Heart left ventricle (tissue), 16 donors: ENCODE data around the gene STEAP1B. TPM values are rescaled to one million over a fixed set of nuclear protein-coding genes. Genes with fewer than 3 reads are reported as not detected.

Experiments used
- ATAC-seq, 4 donors: fragments of 200-7000 bp; cut with Tn5 transposase; one replicate each; pipeline ENCODE4 v1.9.1; 2020 to 2022; ENCODE audit warnings: moderate library complexity in 4 of 4, mild to moderate bottlenecking in 3 of 4, moderate number of reproducible peaks in 1 of 4
- DNase-seq, 5 donors: peaks; one replicate each; pipeline ENCODE4 v3.0.0-alpha.2; 2020
- H3K27ac ChIP-seq, 12 donors: fragments of 200-600 bp; sonication (generic) in 4 of 12; one replicate each; pipeline versions ENCODE4 v1.5.0 to v1.8.0; 2016 to 2022; ENCODE audit warnings: mild to moderate bottlenecking in 2 of 12
- H3K27me3 ChIP-seq, 9 donors: fragments of 200-600 bp; sonication (generic) in 2 of 9; one replicate each; pipeline versions ENCODE4 v1.5.1 to v1.8.0; 2016 to 2022; ENCODE audit warnings: mild to moderate bottlenecking in 3 of 9
- H3K36me3 ChIP-seq, 9 donors: fragments of 200-600 bp; sonication (generic) in 2 of 9; one replicate each; pipeline versions ENCODE4 v1.5.0 to v1.8.0; 2018 to 2022; ENCODE audit warnings: mild to moderate bottlenecking in 2 of 9
- H3K4me1 ChIP-seq, 12 donors: fragments of 200-600 bp; sonication (generic) in 4 of 12; one replicate each; pipeline versions ENCODE4 v1.5.0 to v1.8.0; 2016 to 2022; ENCODE audit warnings: mild to moderate bottlenecking in 3 of 12
- H3K4me3 ChIP-seq, 12 donors: fragments of 200-600 bp; sonication (generic) in 4 of 12; one replicate each; pipeline versions ENCODE4 v1.5.0 to v1.8.0; 2017 to 2022; ENCODE audit warnings: mild to moderate bottlenecking in 9 of 12, moderate library complexity in 4 of 12
- H3K9me3 ChIP-seq, 12 donors: fragments of 200-600 bp; sonication (generic) in 4 of 12; one replicate each; pipeline versions ENCODE4 v1.5.0 to v1.8.0; 2016 to 2022; ENCODE audit warnings: mild to moderate bottlenecking in 1 of 12
- POLR2A ChIP-seq, 2 donors: fragments of 450-650 bp; IDR thresholded peaks; one replicate each; pipeline ENCODE4 v1.6.1; 2017; ENCODE audit warnings: antibody characterized with exemption in 2 of 2, mild to moderate bottlenecking in 2 of 2, moderate library complexity in 2 of 2
- WGBS, 4 donors: extraction: QIAGEN DNeasy Blood & Tissue Kit in 2 of 4; methylation state at CpG; one replicate each; pipeline versions ENCODE4 v1.1.5 to v1.1.7; 2013 to 2018; 5-methylcytosine and 5-hydroxymethylcytosine counted together
- intact Hi-C, 10 donors: fragments of 100-400 bp; cut with DNase I; formaldehyde crosslinking; loops; one replicate each; pipeline versions ENCODE4 v1.11.1 to v1.14.2; 2022
- polyA plus RNA-seq, 2 donors: library from polyadenylated mRNA; stranded (reverse); fragments of 200-250 nt; gene quantifications; one replicate each; pipeline ENCODE4 v1.2.3, GENCODE V29; 2013
- total RNA-seq, 9 donors: library from RNA; depleted of rRNA in 2 of 9; stranded (reverse); fragments of >200 nt in 2 of 9; fragmentation: NEBNext Ultra II Directional in 3 of 9; extraction: Animal tissue kit (Norgen Biotek cat#: 25700) in 3 of 9; gene quantifications; one replicate each; pipeline versions ENCODE4 v1.1.0 to v1.2.4, GENCODE V29; 2016 to 2023
- TF ChIP-seq, protein P1 (sequence below), 12 donors: fragments of 200-600 bp; sonication (generic) in 4 of 12; IDR thresholded peaks; one replicate each; pipeline versions ENCODE4 v1.5.0 to v1.8.0; 2018 to 2022; ENCODE audit warnings: antibody characterized with exemption in 12 of 12, mild to moderate bottlenecking in 5 of 12
- donor health status: ischemic (EF 13 %, LVEDD 7.1; RV severe dilation, severe dysfunction).
- donor health status: healthy with polysubstance abuse.
- donor health status: DM: no; HTN: yes; CAD: no.
- donor health status: DM: no; HTN: no; CAD: no.
- donor health status: ischemic (EF 25% LVEDD 6.9; RV normal size, moderate dysfunction).
- donor health status: ischemic (EF 25% LVEDD 5.7; RV mildly dilated, moderate dysfunction).
- donor health status: healthy.
- donor health status: DM: yes; HTN: yes; CAD: no.
- donor health status: ischemic (EF 35%, LVEDD 5.7; RV mildly dilated, moderate dysfunction).
- donor health status: nonischemic (EF 11% LVEDD 7.7; RV severe dilation, severe dysfunction).
- donor health status: DM: yes; HTN: yes; CAD: no.
- donor health status: PGD.
- donor health status: ischemic (EF 29% LVEDD 5.4; RV normal size, mild dysfunction).
- donor health status: nonischemic (EF 23%, LVEDD 6.1; RV moderate dilation, normal function).

The STEAP1B gene
- total and polyA plus RNA-seq, 11 donors, result 0.26 to 1.7 (median 0.51) TPM; not detected in 2

- no peak overlapping the region for H3K27ac ChIP-seq
- peaks cover 0 to 2% (median 0%) of the 10 kb centered on the region in 9 donors for H3K27me3 ChIP-seq
- intact Hi-C loops, result no loop called here
- no peaks in the 10 kb centered on the region for H3K9me3 ChIP-seq
- no peaks in the 10 kb centered on the region for H3K36me3 ChIP-seq
- no peak for TF ChIP-seq POLR2A (IDR thresholded peaks at IDR 0.05)
- TF ChIP-seq, protein P1, sequence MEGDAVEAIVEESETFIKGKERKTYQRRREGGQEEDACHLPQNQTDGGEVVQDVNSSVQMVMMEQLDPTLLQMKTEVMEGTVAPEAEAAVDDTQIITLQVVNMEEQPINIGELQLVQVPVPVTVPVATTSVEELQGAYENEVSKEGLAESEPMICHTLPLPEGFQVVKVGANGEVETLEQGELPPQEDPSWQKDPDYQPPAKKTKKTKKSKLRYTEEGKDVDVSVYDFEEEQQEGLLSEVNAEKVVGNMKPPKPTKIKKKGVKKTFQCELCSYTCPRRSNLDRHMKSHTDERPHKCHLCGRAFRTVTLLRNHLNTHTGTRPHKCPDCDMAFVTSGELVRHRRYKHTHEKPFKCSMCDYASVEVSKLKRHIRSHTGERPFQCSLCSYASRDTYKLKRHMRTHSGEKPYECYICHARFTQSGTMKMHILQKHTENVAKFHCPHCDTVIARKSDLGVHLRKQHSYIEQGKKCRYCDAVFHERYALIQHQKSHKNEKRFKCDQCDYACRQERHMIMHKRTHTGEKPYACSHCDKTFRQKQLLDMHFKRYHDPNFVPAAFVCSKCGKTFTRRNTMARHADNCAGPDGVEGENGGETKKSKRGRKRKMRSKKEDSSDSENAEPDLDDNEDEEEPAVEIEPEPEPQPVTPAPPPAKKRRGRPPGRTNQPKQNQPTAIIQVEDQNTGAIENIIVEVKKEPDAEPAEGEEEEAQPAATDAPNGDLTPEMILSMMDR (IDR thresholded peaks at IDR 0.05), result no peak
- no peak overlapping the region for H3K4me3 ChIP-seq
- 64 to 76% (median 65%) methylated on average over 10 of the region's 10 CpGs for WGBS, 4 donors
- no peak for ATAC-seq
- DNase-seq, result no peak
- H3K4me1 ChIP-seq, result peaks cover 0 to 12% (median 6%) of the 10 kb centered on the region in 12 donors
Measured at GRCh38 chr7:22477876-22478450, 22.0 kb downstream of the STEAP1B start.

DNA sequence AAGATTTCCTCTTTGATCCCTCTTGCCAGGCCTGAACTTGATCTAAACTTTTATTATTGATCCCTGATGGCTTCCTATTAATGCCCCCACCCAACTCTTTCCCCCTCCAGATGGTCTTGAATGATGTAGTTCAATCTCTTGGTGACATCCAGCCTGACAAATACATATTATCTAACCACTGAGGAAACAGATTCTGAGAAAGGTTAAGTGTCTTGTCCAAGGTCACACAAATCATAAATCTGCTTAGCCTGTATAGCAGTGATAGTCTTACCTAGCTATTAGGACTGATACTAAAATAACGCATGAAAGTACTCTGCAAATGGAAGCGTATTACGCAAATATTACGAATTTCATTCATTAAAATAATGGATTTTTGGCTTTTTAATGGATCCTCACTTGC lies 22.7 kb downstream of the STEAP1B start:
- intact Hi-C loops, result no loop called here
- no peak for ATAC-seq
- DNase-seq, result no peak
- WGBS, 4 donors, result 86 to 100% (median 98%) methylated on average over 4 of the region's 4 CpGs
- TF ChIP-seq, protein P1 (IDR thresholded peaks at IDR 0.05), result no peak
- TF ChIP-seq POLR2A (IDR thresholded peaks at IDR 0.05), result no peak
- Histone ChIP-seq H3K27me3 (peaks cover 0 to 2% (median 0%) of the 10 kb centered on the region in 9 donors), H3K4me3 (no peak overlapping the region), H3K9me3 (no peaks in the 10 kb centered on the region), H3K4me1 (peaks cover 0 to 9% (median 5%) of the 10 kb centered on the region in 12 donors), H3K27ac (no peak overlapping the region), H3K36me3 (no peaks in the 10 kb centered on the region)

- no peak for ATAC-seq
- peaks cover 0 to 2% (median 0%) of the 10 kb centered on the region in 9 donors for H3K27me3 ChIP-seq
- TF ChIP-seq POLR2A (IDR thresholded peaks at IDR 0.05), result no peak
- TF ChIP-seq, protein P1 (IDR thresholded peaks at IDR 0.05), result no peak
- H3K9me3 ChIP-seq, result no peaks in the 10 kb centered on the region
- peaks cover 0 to 6% (median 2%) of the 10 kb centered on the region in 12 donors for H3K4me1 ChIP-seq
- no peak overlapping the region for H3K27ac ChIP-seq
- H3K4me3 ChIP-seq, result no peak overlapping the region
- no peaks in the 10 kb centered on the region for H3K36me3 ChIP-seq
- no peak for DNase-seq
- intact Hi-C loops, result no loop called here
- WGBS, 4 donors, result 91 to 95% (median 93%) methylated on average over 6 of the region's 6 CpGs
Measured at GRCh38 chr7:22476824-22477223, 23.2 kb downstream of the STEAP1B start.

- no peak overlapping the region for H3K27ac ChIP-seq
- no peaks in the 10 kb centered on the region for H3K27me3 ChIP-seq
- H3K4me3 ChIP-seq, result no peak overlapping the region
- H3K4me1 ChIP-seq, result no peaks in the 10 kb centered on the region
- ATAC-seq (no peak), DNase-seq (no peak)
- H3K36me3 ChIP-seq, result no peaks in the 10 kb centered on the region
- peaks cover 0 to 6% (median 0%) of the 10 kb centered on the region in 12 donors for H3K9me3 ChIP-seq
- intact Hi-C loops, result no loop called here
- WGBS, 4 donors, result 83 to 94% (median 88%) methylated on average over 2 of the region's 2 CpGs
- no peak for TF ChIP-seq POLR2A (IDR thresholded peaks at IDR 0.05)
- TF ChIP-seq, protein P1 (IDR thresholded peaks at IDR 0.05), result no peak
Measured at GRCh38 chr7:22474645-22475044, 25.3 kb downstream of the STEAP1B start.
